H9 (cell line): ENCODE measurements around the gene MISP. TPM values are rescaled to one million over a fixed set of nuclear protein-coding genes. Genes with fewer than 3 reads are reported as not detected.

Experiments used
- DNase-seq: peaks from one replicate; pipeline ENCODE4 v3.0.0-alpha.2; 2017
- H2AFZ ChIP-seq: one replicate; pipeline ENCODE4 v1.6.1; 2013; ENCODE audit warnings: mild to moderate bottlenecking, low read length, control low read depth, moderate library complexity
- H2AK5ac ChIP-seq: 2 replicates; pipeline ENCODE4 v1.6.1; 2013; ENCODE audit warnings: low read length, control low read depth, mixed read lengths; ENCODE audit not compliant: insufficient read length
- H2BK120ac ChIP-seq: one replicate; pipeline ENCODE4 v1.6.1; 2013; ENCODE audit warnings: low read depth, mild to moderate bottlenecking, low read length, control low read depth, inconsistent platforms; ENCODE audit not compliant: poor library complexity, severe bottlenecking
- H2BK12ac ChIP-seq: 2 replicates; pipeline ENCODE4 v1.6.1; 2013; ENCODE audit warnings: low read length, control low read depth, mixed read lengths, low read depth; ENCODE audit not compliant: insufficient read length
- H2BK15ac ChIP-seq: 2 replicates; pipeline ENCODE4 v1.6.1; 2013; ENCODE audit warnings: low read depth, low read length, control low read depth
- H2BK20ac ChIP-seq: one replicate; pipeline ENCODE4 v1.6.1; 2013; ENCODE audit warnings: low read depth, mild to moderate bottlenecking, low read length, control low read depth, inconsistent platforms; ENCODE audit not compliant: poor library complexity, severe bottlenecking
- H2BK5ac ChIP-seq: 2 replicates; pipeline ENCODE4 v1.6.1; 2013; ENCODE audit warnings: low read length, control low read depth, mixed read lengths; ENCODE audit not compliant: insufficient read length
- H3K14ac ChIP-seq: 2 replicates; pipeline ENCODE4 v1.6.1; 2013; ENCODE audit warnings: low read length, control low read depth; ENCODE audit not compliant: insufficient read depth
- H3K18ac ChIP-seq: 2 replicates; pipeline ENCODE4 v1.6.1; 2013; ENCODE audit warnings: low read depth, mild to moderate bottlenecking, mixed read lengths, low read length, control low read depth; ENCODE audit not compliant: insufficient read length
- H3K23ac ChIP-seq: 2 replicates; pipeline ENCODE4 v1.6.1; 2013; ENCODE audit warnings: low read length, control low read depth, mixed read lengths, low read depth; ENCODE audit not compliant: insufficient read length
- H3K23me2 ChIP-seq: 2 replicates; pipeline ENCODE4 v1.6.1; 2013; ENCODE audit warnings: low read depth, mild to moderate bottlenecking, mixed read lengths, low read length, control low read depth; ENCODE audit not compliant: insufficient read length, poor library complexity, severe bottlenecking
- H3K27ac ChIP-seq: 2 replicates; pipeline ENCODE4 v1.5.1; 2013; ENCODE audit warnings: low read length, control low read depth, mixed read lengths, low read depth; ENCODE audit not compliant: insufficient read length
- H3K27me3 ChIP-seq: 2 replicates; pipeline ENCODE4 v1.6.1; 2013; ENCODE audit warnings: low read length, control low read depth, inconsistent platforms; ENCODE audit not compliant: insufficient read depth
- H3K4ac ChIP-seq: 2 replicates; pipeline ENCODE4 v1.6.1; 2013; ENCODE audit warnings: low read depth, mild to moderate bottlenecking, control low read depth, inconsistent platforms, low read length, moderate library complexity
- H3K4me1 ChIP-seq: 2 replicates; pipeline ENCODE4 v1.6.1; 2013; ENCODE audit warnings: low read length, control low read depth, inconsistent platforms; ENCODE audit not compliant: insufficient read depth
- H3K4me2 ChIP-seq: 2 replicates; pipeline ENCODE4 v1.6.1; 2013; ENCODE audit warnings: low read length, control low read depth, mixed read lengths; ENCODE audit not compliant: insufficient read length, insufficient read depth
- H3K56ac ChIP-seq: 2 replicates; pipeline ENCODE4 v1.6.1; 2013; ENCODE audit warnings: low read depth, mild to moderate bottlenecking, mixed read lengths, low read length, control low read depth; ENCODE audit not compliant: insufficient read length
- H3K79me1 ChIP-seq: 2 replicates; pipeline ENCODE4 v1.6.1; 2013; ENCODE audit warnings: low read depth, mild to moderate bottlenecking, moderate library complexity, low read length, control low read depth, inconsistent platforms; ENCODE audit not compliant: insufficient read depth, poor library complexity, severe bottlenecking
- H3K79me2 ChIP-seq: 2 replicates; pipeline ENCODE4 v1.6.1; 2013; ENCODE audit warnings: low read length, control low read depth, inconsistent platforms; ENCODE audit not compliant: insufficient read depth
- H3K9ac ChIP-seq: 2 replicates; pipeline ENCODE4 v1.6.1; 2013; ENCODE audit warnings: low read length, control low read depth, mixed read lengths; ENCODE audit not compliant: insufficient read length; ENCODE audit errors: extremely low read depth
- H3K9me3 ChIP-seq: one replicate; pipeline ENCODE4 v1.6.1; 2013; ENCODE audit warnings: low read depth, low read length, inconsistent platforms; ENCODE audit not compliant: control insufficient read depth
- H3T11ph ChIP-seq: one replicate; pipeline ENCODE4 v1.6.1; 2013; ENCODE audit warnings: mild to moderate bottlenecking, low read length, control low read depth, inconsistent platforms
- H4K20me1 ChIP-seq: one replicate; pipeline ENCODE4 v1.6.1; 2013; ENCODE audit not compliant: control insufficient read depth, insufficient read length, insufficient read depth
- H4K5ac ChIP-seq: 2 replicates; pipeline ENCODE4 v1.6.1; 2013; ENCODE audit warnings: low read depth, mild to moderate bottlenecking, mixed read lengths, low read length, control low read depth; ENCODE audit not compliant: insufficient read length
- H4K8ac ChIP-seq: replicated peaks from 2 replicates; pipeline ENCODE4 v1.6.1; 2013; ENCODE audit warnings: low read length, control low read depth, mixed read lengths, low read depth; ENCODE audit not compliant: insufficient read length
- H4K91ac ChIP-seq: 2 replicates; pipeline ENCODE4 v1.6.1; 2013; ENCODE audit warnings: low read depth, mild to moderate bottlenecking, moderate library complexity, mixed read lengths, low read length, control low read depth; ENCODE audit not compliant: insufficient read length
- H3K27ac Mint-ChIP-seq, 3 experiments: 2 replicates in 2 of 3; 3 replicates in 1 of 3; pipeline ENCODE4 v1.8.0; 2020 to 2021; ENCODE audit warnings: mixed read lengths in 3 of 3, mild to moderate bottlenecking in 1 of 3, moderate library complexity in 1 of 3
- H3K27me3 Mint-ChIP-seq: 2 replicates; pipeline ENCODE4 v1.8.0; 2021; ENCODE audit warnings: low read depth, mild to moderate bottlenecking, moderate library complexity, mixed read lengths
- H3K36me3 Mint-ChIP-seq, 3 experiments: 2 replicates in 2 of 3; 3 replicates in 1 of 3; pipeline ENCODE4 v1.8.0; 2020 to 2021; ENCODE audit warnings: low read depth in 3 of 3, mixed read lengths in 3 of 3; ENCODE audit not compliant: insufficient read depth in 1 of 3
- H3K4me1 Mint-ChIP-seq, 2 experiments: 2 replicates each; pipeline ENCODE4 v1.8.0; 2020; ENCODE audit warnings: mixed read lengths in 2 of 2
- H3K4me3 Mint-ChIP-seq, 2 experiments: 2 replicates in 1 of 2; 3 replicates in 1 of 2; pipeline ENCODE4 v1.8.0; 2020 to 2021; ENCODE audit warnings: mild to moderate bottlenecking in 2 of 2, mixed read lengths in 2 of 2, moderate library complexity in 1 of 2
- H3K9me3 Mint-ChIP-seq, 2 experiments: 2 replicates in 1 of 2; 3 replicates in 1 of 2; pipeline ENCODE4 v1.8.0; 2020; ENCODE audit warnings: mild to moderate bottlenecking in 2 of 2, mixed read lengths in 2 of 2, moderate library complexity in 1 of 2
- WGBS: extraction: QIAGEN DNeasy Blood & Tissue Kit; methylation state at CpG from one replicate; pipeline ENCODE4 v1.1.7; 2013; ENCODE audit warnings: missing lambda C conversion rate, low lambda C conversion rate, mixed read lengths; ENCODE audit not compliant: insufficient read length; ENCODE audit errors: extremely low coverage; 5-methylcytosine and 5-hydroxymethylcytosine counted together
- total RNA-seq: library from RNA; stranded (reverse); gene quantifications from 2 replicates; pipeline ENCODE4 v1.2.1, GENCODE V29; 2021
- TF ChIP-seq, protein P1 (sequence below): fragments of 200-600 bp; sonication (generic); conservative IDR thresholded peaks from 3 replicates; pipeline ENCODE4 v1.8.0; 2021; ENCODE audit warnings: antibody characterized with exemption, mild to moderate bottlenecking

Gene MISP
- total RNA-seq, 1 experiment from 2014 or later, result 0.44 TPM

DNA sequence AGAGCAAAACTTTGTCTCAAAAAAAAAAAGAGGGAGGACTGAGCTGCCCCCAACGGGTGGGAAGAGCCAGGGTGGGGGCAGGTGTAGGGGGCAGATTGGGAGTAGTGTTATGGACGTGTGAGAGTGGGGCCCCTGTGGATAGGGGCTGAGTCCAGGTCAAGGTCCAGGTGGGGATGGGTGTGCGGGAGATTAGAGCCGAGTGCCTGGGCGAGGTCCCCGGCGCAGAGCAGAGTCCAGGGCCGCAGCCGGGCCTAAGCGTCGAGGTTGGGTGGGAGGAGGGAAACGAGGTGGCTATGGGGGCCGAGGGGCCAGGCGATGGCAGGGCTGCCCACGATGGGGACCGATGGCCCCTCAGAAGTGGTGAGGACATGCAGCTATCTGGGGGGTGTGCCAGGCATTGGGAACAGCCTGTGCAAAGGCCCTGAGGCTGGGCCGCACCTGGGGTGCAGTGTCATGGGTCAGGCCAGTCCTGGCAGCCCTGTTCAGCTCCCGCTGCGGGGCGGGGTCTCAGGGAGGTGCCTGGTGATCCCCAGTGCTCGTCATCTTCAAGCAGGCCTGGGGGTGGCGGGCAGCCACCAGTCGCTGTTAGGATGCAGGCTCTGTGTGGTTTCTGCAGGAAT lies 12.3 kb upstream of the MISP start:
- Histone ChIP-seq H3K4me2 (no peak overlapping the region), H4K5ac (no peak overlapping the region), H2BK20ac (no peak overlapping the region), H3K27ac (no peak overlapping the region), H3K27me3 (no peaks in the 10 kb centered on the region), H3K79me1 (no peaks in the 10 kb centered on the region), H2AFZ (no peak overlapping the region), H3K4ac (no peak overlapping the region), H2BK15ac (no peak overlapping the region), H2AK5ac (no peak overlapping the region), H3T11ph (no peak overlapping the region), H3K23me2 (no peaks in the 10 kb centered on the region), H3K18ac (no peak overlapping the region), H2BK12ac (no peak overlapping the region), H2BK120ac (no peak overlapping the region), H3K9me3 (no peaks in the 10 kb centered on the region), H4K20me1 (no peaks in the 10 kb centered on the region), H3K14ac (no peak overlapping the region), H4K8ac (no peak overlapping the region), H3K4me1 (no peaks in the 10 kb centered on the region), H4K91ac (no peak overlapping the region), H2BK5ac (no peak overlapping the region), H3K9ac (no peak overlapping the region), H3K23ac (no peak overlapping the region), H3K56ac (no peak overlapping the region), H3K79me2 (no peaks in the 10 kb centered on the region)
- Mint-ChIP-seq H3K9me3 (peaks cover 1 to 2% of the 10 kb centered on the region in 2 experiments; a peak in 3 of 5 replicates), H3K36me3 (peaks cover 0 to 2% (median 0%) of the 10 kb centered on the region in 3 experiments; a peak in 4 of 7 replicates), H3K4me1 (peaks cover 0 to 4% of the 10 kb centered on the region in 2 experiments; a peak in 2 of 4 replicates), H3K27me3 (peaks cover 4% of the 10 kb centered on the region), H3K4me3 (no peak overlapping the region; a peak in 1 of 5 replicates), H3K27ac (no peak overlapping the region)
- no peak for DNase-seq
- TF ChIP-seq, protein P1, sequence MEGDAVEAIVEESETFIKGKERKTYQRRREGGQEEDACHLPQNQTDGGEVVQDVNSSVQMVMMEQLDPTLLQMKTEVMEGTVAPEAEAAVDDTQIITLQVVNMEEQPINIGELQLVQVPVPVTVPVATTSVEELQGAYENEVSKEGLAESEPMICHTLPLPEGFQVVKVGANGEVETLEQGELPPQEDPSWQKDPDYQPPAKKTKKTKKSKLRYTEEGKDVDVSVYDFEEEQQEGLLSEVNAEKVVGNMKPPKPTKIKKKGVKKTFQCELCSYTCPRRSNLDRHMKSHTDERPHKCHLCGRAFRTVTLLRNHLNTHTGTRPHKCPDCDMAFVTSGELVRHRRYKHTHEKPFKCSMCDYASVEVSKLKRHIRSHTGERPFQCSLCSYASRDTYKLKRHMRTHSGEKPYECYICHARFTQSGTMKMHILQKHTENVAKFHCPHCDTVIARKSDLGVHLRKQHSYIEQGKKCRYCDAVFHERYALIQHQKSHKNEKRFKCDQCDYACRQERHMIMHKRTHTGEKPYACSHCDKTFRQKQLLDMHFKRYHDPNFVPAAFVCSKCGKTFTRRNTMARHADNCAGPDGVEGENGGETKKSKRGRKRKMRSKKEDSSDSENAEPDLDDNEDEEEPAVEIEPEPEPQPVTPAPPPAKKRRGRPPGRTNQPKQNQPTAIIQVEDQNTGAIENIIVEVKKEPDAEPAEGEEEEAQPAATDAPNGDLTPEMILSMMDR, result no peak
- WGBS, result no CpG with 5 or more reads among the region's 23 CpGs
